ENCODE results near the gene KIF26A. TPM values are rescaled to one million over a fixed set of nuclear protein-coding genes. Genes with fewer than 3 reads are reported as not detected.

KIF26A gene
- total RNA-seq, 1 experiment from 2014 or later: 1.4 TPM

- no peak for DNase-seq (ENCODE audit: low read depth, low spot score)
- in situ Hi-C loops (cut with HindIII; ENCODE audit: low pct_unique_long_range_greater_than_20kb, low sequenced_read_pairs): no loop called here
These were observed 29.5 kb upstream of the KIF26A start for GRCh38 chr14:104108570-104109541.

GRCh38 chr14:104109731-104110361, 28.5 kb upstream of the KIF26A start:
- in situ Hi-C loops (cut with HindIII; ENCODE audit: low pct_unique_long_range_greater_than_20kb, low sequenced_read_pairs): no loop called here
- no peak for DNase-seq (ENCODE audit: low read depth, low spot score)

GRCh38 chr14:104110491-104111209, 27.7 kb upstream of the KIF26A start:
- in situ Hi-C loops (cut with HindIII; ENCODE audit: low pct_unique_long_range_greater_than_20kb, low sequenced_read_pairs): no loop called here

GRCh38 chr14:104111301-104112112, 26.9 kb upstream of the KIF26A start:
- no peak for DNase-seq (ENCODE audit: low read depth, low spot score)
- in situ Hi-C loops (cut with HindIII; ENCODE audit: low pct_unique_long_range_greater_than_20kb, low sequenced_read_pairs): no loop called here

More at GRCh38 chr14:104110491-104111209, 27.7 kb upstream of the KIF26A start:
- DNase-seq (ENCODE audit: low read depth, low spot score): no peak

GRCh38 chr14:104112113-104112505, 26.3 kb upstream of the KIF26A start:
- no peak for DNase-seq (ENCODE audit: low read depth, low spot score)
- in situ Hi-C loops (cut with HindIII; ENCODE audit: low pct_unique_long_range_greater_than_20kb, low sequenced_read_pairs): no loop called here

GRCh38 chr14:104112609-104113571, 25.5 kb upstream of the KIF26A start:
- in situ Hi-C loops (cut with HindIII; ENCODE audit: low pct_unique_long_range_greater_than_20kb, low sequenced_read_pairs): no loop called here
- DNase-seq (ENCODE audit: low read depth, low spot score): no peak

DNA sequence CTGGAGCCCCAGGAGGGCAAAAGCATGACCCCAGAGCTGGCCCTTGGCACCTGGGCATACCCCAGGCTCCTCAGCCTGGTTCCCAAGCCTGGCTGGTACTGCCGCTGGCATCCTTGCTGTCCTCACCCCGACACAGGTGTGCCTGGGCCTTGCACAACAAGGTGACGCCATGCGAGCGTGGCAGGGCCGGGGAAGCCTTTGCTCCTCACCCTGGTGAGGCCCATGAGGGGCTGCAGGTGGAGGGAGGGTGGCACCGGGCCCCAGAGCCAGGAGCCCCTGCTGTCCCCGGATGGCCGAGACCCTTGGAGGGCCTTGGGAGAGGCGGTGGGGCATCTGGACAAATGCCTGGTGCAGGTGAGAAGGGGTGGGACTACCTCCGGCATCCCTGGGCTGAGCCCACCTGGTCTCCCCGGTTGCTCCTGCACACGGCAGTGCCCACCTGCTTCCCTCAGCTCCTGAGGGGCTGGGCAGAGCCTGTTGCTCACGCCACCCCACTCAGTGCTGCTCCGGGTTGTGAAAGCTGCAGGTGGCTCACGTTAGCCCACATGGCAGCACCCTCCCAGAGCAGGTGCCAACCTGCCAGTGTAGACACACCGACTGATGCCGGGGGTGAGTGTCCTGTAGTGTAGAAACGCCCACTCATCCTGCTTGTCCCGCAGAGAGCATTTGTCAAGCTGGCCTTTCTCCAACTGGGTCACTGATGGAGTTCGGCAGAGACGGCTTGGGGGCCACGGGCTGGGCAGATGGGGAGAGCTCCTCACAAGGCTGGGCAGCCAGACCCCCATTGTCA, 24.6 kb upstream of the KIF26A start:
- in situ Hi-C loops (cut with HindIII; ENCODE audit: low pct_unique_long_range_greater_than_20kb, low sequenced_read_pairs): no loop called here
- DNase-seq (ENCODE audit: low read depth, low spot score): no peak

- in situ Hi-C loops (cut with HindIII; ENCODE audit: low pct_unique_long_range_greater_than_20kb, low sequenced_read_pairs): no loop called here
- DNase-seq (ENCODE audit: low read depth, low spot score): no peak
These were observed 23.8 kb upstream of the KIF26A start for GRCh38 chr14:104114421-104115130.

GRCh38 chr14:104115131-104115600, 23.2 kb upstream of the KIF26A start:
- in situ Hi-C loops (cut with HindIII; ENCODE audit: low pct_unique_long_range_greater_than_20kb, low sequenced_read_pairs): no loop called here
- no peak for DNase-seq (ENCODE audit: low read depth, low spot score)

DNA sequence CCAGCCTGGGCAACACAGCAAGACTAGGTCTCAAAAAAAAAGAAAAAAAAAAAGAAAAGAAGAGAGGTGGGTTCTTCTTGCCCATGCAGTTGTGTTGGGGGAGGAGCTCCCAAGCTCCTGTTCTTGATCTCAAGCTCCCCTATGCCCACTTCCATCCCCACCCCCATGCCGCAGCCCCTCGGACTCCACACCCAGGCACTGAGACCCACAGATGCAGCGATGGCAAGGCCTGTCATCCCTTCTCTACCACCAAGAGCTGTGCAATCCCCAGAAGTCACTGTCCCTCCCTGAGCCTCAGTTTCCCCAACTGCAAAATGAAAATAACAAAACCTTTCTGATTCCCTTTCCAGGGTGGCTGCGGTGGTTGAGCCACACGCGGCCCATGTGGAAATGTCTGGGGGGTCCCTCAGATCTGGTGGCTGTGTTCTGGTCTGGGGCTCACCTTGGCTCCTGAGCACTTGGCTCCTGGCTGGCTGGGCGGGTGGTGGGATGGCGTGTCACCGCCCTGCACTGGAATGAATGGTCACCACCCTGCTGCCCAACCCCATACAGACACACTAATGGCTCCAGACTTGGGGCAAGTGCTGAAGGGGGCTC, 22.6 kb upstream of the KIF26A start:
- DNase-seq (ENCODE audit: low read depth, low spot score): no peak
- in situ Hi-C loops (cut with HindIII; ENCODE audit: low pct_unique_long_range_greater_than_20kb, low sequenced_read_pairs): no loop called here

DNA sequence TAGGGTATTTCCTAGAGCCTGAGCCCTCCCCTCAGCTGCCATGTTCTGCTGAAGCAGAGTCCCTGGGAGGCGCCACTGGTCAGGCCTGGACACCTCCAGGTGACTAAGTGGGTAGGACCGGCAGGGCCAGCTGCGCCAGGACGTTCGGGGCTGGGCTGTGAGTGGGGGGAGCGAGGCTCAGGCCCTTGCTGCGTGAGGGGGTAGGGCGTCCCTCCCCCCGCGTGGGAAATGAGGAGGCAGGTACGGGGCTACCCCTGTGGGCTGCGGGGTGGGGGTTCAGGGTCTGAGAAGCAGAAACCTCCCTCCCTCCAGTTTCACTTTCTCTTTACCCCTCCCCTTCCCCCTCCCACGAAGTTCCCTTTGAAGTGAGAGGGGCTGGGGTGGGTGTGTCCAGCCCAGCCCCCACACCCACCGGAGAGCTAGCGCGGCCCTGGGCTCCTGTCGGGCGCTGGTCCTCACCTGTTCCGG, 22.1 kb upstream of the KIF26A start:
- in situ Hi-C loops (cut with HindIII; ENCODE audit: low pct_unique_long_range_greater_than_20kb, low sequenced_read_pairs): no loop called here
- DNase-seq (ENCODE audit: low read depth, low spot score): no peak

- no peak for DNase-seq (ENCODE audit: low read depth, low spot score)
- in situ Hi-C loops (cut with HindIII; ENCODE audit: low pct_unique_long_range_greater_than_20kb, low sequenced_read_pairs): no loop called here
These were observed 21.5 kb upstream of the KIF26A start for GRCh38 chr14:104116756-104117340.

GRCh38 chr14:104117341-104118005, 20.9 kb upstream of the KIF26A start:
- no peak for DNase-seq (ENCODE audit: low read depth, low spot score)
- in situ Hi-C loops (cut with HindIII; ENCODE audit: low pct_unique_long_range_greater_than_20kb, low sequenced_read_pairs): no loop called here
